ENCODE results near the gene MMD. TPM values are rescaled to one million over a fixed set of nuclear protein-coding genes. Genes with fewer than 3 reads are reported as not detected.
"Not testable (repeated sequence)": the region's sequence is repeated elsewhere in the genome, so short reads cannot be mapped to it uniquely, and the experiment has no call there.

MMD gene
- total RNA-seq (2014; rRNA removed; shearing (Covaris generic); ENCODE audit: low replicate concordance), result 43.7 and 73.6 TPM in 2 replicates

DNA sequence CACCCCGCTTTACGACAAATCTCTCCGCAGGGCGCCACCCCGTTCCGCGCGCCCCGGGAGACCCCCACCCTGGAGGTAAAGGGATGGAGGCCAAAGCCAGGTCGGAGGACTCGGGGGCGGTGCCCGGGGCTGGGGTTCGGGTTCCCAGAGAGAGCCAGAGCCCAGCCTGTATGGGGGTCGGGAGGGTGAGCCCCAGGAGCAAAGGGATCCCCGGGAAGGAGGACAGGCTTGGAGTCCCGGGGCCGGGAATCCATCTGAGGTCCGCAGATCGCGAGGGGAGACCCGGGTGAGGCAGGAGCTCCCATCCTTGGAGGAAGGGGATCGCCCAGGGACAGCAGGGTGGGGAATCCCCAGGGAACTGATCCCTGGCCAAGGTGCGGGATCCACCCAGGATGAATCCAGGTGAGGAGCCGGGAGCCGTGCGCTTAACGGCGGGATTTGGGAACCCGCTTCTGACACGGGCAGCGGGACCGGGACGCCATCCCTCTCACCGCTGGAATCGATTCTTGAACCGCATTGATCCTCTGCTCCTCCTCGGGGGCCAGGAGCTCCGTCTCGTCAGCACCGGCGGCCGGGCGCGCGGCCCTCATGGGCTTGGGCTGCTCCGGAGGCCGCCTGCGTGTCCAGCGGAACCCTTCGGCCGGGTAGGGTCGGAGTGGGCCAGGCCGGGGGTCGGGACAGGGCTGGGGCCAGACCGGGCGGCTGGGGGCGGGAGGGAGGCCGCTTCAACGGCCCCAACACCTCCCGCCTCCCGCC lies at the start of gene MMD:
Gene MMD, minus strand, starts transcription at position 657 of the 756 bp plus-strand sequence. Its CDS starts 140 bp downstream, at position 517.
- H3K27me3 ChIP-seq (ENCODE audit: low read length), result no peaks in the 10 kb centered on the region
- H2AFZ ChIP-seq (ENCODE audit: low read length), result no peak within 1 kb of the TSS
- peak within 1 kb of the TSS; percentile 96 for H3K4me2 ChIP-seq (ENCODE audit: low read depth, low read length, poor library complexity, severe bottlenecking)
- H3K27ac ChIP-seq (ENCODE audit: low read length), result peak within 1 kb of the TSS; percentile 95
- peak; percentile 70 for DNase-seq
- H3K4me1 ChIP-seq (ENCODE audit: low read length), result peaks cover 80% of the 10 kb centered on the region
- H4K20me1 ChIP-seq (ENCODE audit: insufficient read depth, low read depth, low read length), result no peaks in the 10 kb centered on the region
- no peaks in the 10 kb centered on the region for H3K9me2 ChIP-seq (replicated peaks; ENCODE audit: insufficient read depth, low read length)
- peaks cover 53% of the 10 kb centered on the region for H3K79me2 ChIP-seq (ENCODE audit: low read length)
- peaks cover 18% of the 10 kb centered on the region for H3K36me3 ChIP-seq (ENCODE audit: insufficient read depth, low read length)
- peak within 1 kb of the TSS; percentile 95 for H3K4me3 ChIP-seq (ENCODE audit: low read length)
- peak within 1 kb of the TSS; percentile 98 for H3K9ac ChIP-seq (ENCODE audit: low read length)
- H3K9me3 ChIP-seq (ENCODE audit: low read length), result no peaks in the 10 kb centered on the region

DNA sequence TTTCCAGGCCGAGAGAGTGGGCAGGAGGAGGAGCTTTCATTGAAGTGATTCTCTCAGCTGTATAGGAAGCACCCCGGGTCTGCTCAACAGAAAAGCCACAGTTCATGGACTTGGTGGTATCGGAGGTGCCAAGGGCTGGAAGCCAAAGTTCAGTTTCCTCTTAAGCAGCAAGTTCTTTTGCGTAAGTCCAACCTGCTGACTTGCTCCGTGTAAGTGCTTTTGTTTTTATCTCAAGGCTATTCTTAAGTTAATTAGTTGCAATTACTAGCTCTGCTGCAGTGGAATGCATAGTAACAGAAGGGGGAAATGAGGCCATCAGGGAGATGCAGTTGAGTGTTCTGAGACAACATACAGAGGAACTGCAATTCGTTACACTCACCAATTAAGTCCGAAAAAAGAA lies 45.0 kb upstream of the MMD start:
- H3K4me2 ChIP-seq (ENCODE audit: low read depth, low read length, poor library complexity, severe bottlenecking), result no peak overlapping the region
- no peaks in the 10 kb centered on the region for H4K20me1 ChIP-seq (ENCODE audit: insufficient read depth, low read depth, low read length)
- H3K9ac ChIP-seq (ENCODE audit: low read length), result no peak overlapping the region
- no peak overlapping the region for H3K4me3 ChIP-seq (ENCODE audit: low read length)
- no peak overlapping the region for H2AFZ ChIP-seq (ENCODE audit: low read length)
- H3K36me3 ChIP-seq (ENCODE audit: insufficient read depth, low read length), result no peaks in the 10 kb centered on the region
- H3K9me2 ChIP-seq (replicated peaks; ENCODE audit: insufficient read depth, low read length), result no peaks in the 10 kb centered on the region
- H3K4me1 ChIP-seq (ENCODE audit: low read length), result peaks cover 8% of the 10 kb centered on the region
- H3K27ac ChIP-seq (ENCODE audit: low read length), result no peak overlapping the region
- H3K27me3 ChIP-seq (ENCODE audit: low read length), result no peaks in the 10 kb centered on the region
- no peak for DNase-seq
- no peaks in the 10 kb centered on the region for H3K9me3 ChIP-seq (ENCODE audit: low read length)
- H3K79me2 ChIP-seq (ENCODE audit: low read length), result no peaks in the 10 kb centered on the region

- not testable (repeated sequence) for DNase-seq; H4K20me1 ChIP-seq (ENCODE audit: insufficient read depth, low read depth, low read length); H3K27ac ChIP-seq (ENCODE audit: low read length); H3K9me3 ChIP-seq (ENCODE audit: low read length); H3K9ac ChIP-seq (ENCODE audit: low read length); H3K27me3 ChIP-seq (ENCODE audit: low read length); H3K9me2 ChIP-seq (replicated peaks; ENCODE audit: insufficient read depth, low read length); H3K79me2 ChIP-seq (ENCODE audit: low read length); H3K4me1 ChIP-seq (ENCODE audit: low read length); H2AFZ ChIP-seq (ENCODE audit: low read length); H3K4me2 ChIP-seq (ENCODE audit: low read depth, low read length, poor library complexity, severe bottlenecking); H3K4me3 ChIP-seq (ENCODE audit: low read length); H3K36me3 ChIP-seq (ENCODE audit: insufficient read depth, low read length)
These were observed 44.1 kb upstream of the MMD start for GRCh38 chr17:55465771-55466170.

- Histone ChIP-seq H2AFZ (ENCODE audit: low read length) (no peak overlapping the region), H3K9ac (ENCODE audit: low read length) (no peak overlapping the region), H3K4me2 (ENCODE audit: low read depth, low read length, poor library complexity, severe bottlenecking) (no peak overlapping the region), H4K20me1 (ENCODE audit: insufficient read depth, low read depth, low read length) (no peaks in the 10 kb centered on the region), H3K9me3 (ENCODE audit: low read length) (no peaks in the 10 kb centered on the region), H3K9me2 (replicated peaks; ENCODE audit: insufficient read depth, low read length) (no peaks in the 10 kb centered on the region), H3K27me3 (ENCODE audit: low read length) (no peaks in the 10 kb centered on the region), H3K4me1 (ENCODE audit: low read length) (peaks cover 8% of the 10 kb centered on the region), H3K79me2 (ENCODE audit: low read length) (no peaks in the 10 kb centered on the region), H3K4me3 (ENCODE audit: low read length) (no peak overlapping the region), H3K36me3 (ENCODE audit: insufficient read depth, low read length) (no peaks in the 10 kb centered on the region), H3K27ac (ENCODE audit: low read length) (no peak overlapping the region)
- DNase-seq, result peak; percentile 56
These were observed 42.0 kb upstream of the MMD start for GRCh38 chr17:55463600-55463999.

GRCh38 chr17:55462711-55463110 lies 41.1 kb upstream of the MMD start:
- Histone ChIP-seq H3K79me2 (ENCODE audit: low read length) (no peaks in the 10 kb centered on the region), H3K9ac (ENCODE audit: low read length) (no peak overlapping the region), H3K4me2 (ENCODE audit: low read depth, low read length, poor library complexity, severe bottlenecking) (no peak overlapping the region), H3K27me3 (ENCODE audit: low read length) (no peaks in the 10 kb centered on the region), H3K9me2 (replicated peaks; ENCODE audit: insufficient read depth, low read length) (no peaks in the 10 kb centered on the region), H3K36me3 (ENCODE audit: insufficient read depth, low read length) (no peaks in the 10 kb centered on the region), H3K4me1 (ENCODE audit: low read length) (peaks cover 8% of the 10 kb centered on the region), H3K27ac (ENCODE audit: low read length) (no peak overlapping the region), H3K4me3 (ENCODE audit: low read length) (no peak overlapping the region), H4K20me1 (ENCODE audit: insufficient read depth, low read depth, low read length) (no peaks in the 10 kb centered on the region), H2AFZ (ENCODE audit: low read length) (no peak overlapping the region), H3K9me3 (ENCODE audit: low read length) (no peaks in the 10 kb centered on the region)
- DNase-seq, result no peak

- no peak overlapping the region for H3K9ac ChIP-seq (ENCODE audit: low read length)
- H3K36me3 ChIP-seq (ENCODE audit: insufficient read depth, low read length), result no peaks in the 10 kb centered on the region
- H3K27ac ChIP-seq (ENCODE audit: low read length), result no peak overlapping the region
- no peak overlapping the region for H3K4me3 ChIP-seq (ENCODE audit: low read length)
- H3K79me2 ChIP-seq (ENCODE audit: low read length), result no peaks in the 10 kb centered on the region
- H3K4me2 ChIP-seq (ENCODE audit: low read depth, low read length, poor library complexity, severe bottlenecking), result no peak overlapping the region
- H3K9me2 ChIP-seq (replicated peaks; ENCODE audit: insufficient read depth, low read length), result no peaks in the 10 kb centered on the region
- no peaks in the 10 kb centered on the region for H3K9me3 ChIP-seq (ENCODE audit: low read length)
- H4K20me1 ChIP-seq (ENCODE audit: insufficient read depth, low read depth, low read length), result no peaks in the 10 kb centered on the region
- H2AFZ ChIP-seq (ENCODE audit: low read length), result no peak overlapping the region
- DNase-seq, result no peak
- peaks cover 8% of the 10 kb centered on the region for H3K4me1 ChIP-seq (ENCODE audit: low read length)
- no peaks in the 10 kb centered on the region for H3K27me3 ChIP-seq (ENCODE audit: low read length)
These were observed 40.6 kb upstream of the MMD start for GRCh38 chr17:55462234-55462633.

GRCh38 chr17:55458978-55459377 lies 37.3 kb upstream of the MMD start:
- H4K20me1 ChIP-seq (ENCODE audit: insufficient read depth, low read depth, low read length), result no peaks in the 10 kb centered on the region
- H3K4me3 ChIP-seq (ENCODE audit: low read length), result no peak overlapping the region
- no peak overlapping the region for H2AFZ ChIP-seq (ENCODE audit: low read length)
- H3K27ac ChIP-seq (ENCODE audit: low read length), result no peak overlapping the region
- H3K9me2 ChIP-seq (replicated peaks; ENCODE audit: insufficient read depth, low read length), result no peaks in the 10 kb centered on the region
- no peaks in the 10 kb centered on the region for H3K27me3 ChIP-seq (ENCODE audit: low read length)
- H3K36me3 ChIP-seq (ENCODE audit: insufficient read depth, low read length), result no peaks in the 10 kb centered on the region
- H3K9me3 ChIP-seq (ENCODE audit: low read length), result no peaks in the 10 kb centered on the region
- no peak overlapping the region for H3K9ac ChIP-seq (ENCODE audit: low read length)
- no peak overlapping the region for H3K4me2 ChIP-seq (ENCODE audit: low read depth, low read length, poor library complexity, severe bottlenecking)
- no peaks in the 10 kb centered on the region for H3K79me2 ChIP-seq (ENCODE audit: low read length)
- peaks cover 6% of the 10 kb centered on the region for H3K4me1 ChIP-seq (ENCODE audit: low read length)
- no peak for DNase-seq

- H3K4me1 ChIP-seq (ENCODE audit: low read length), result peaks cover under 1% of the 10 kb centered on the region
- H3K4me3 ChIP-seq (ENCODE audit: low read length), result no peak overlapping the region
- H3K79me2 ChIP-seq (ENCODE audit: low read length), result no peaks in the 10 kb centered on the region
- no peak overlapping the region for H3K27ac ChIP-seq (ENCODE audit: low read length)
- no peaks in the 10 kb centered on the region for H3K9me2 ChIP-seq (replicated peaks; ENCODE audit: insufficient read depth, low read length)
- H3K9ac ChIP-seq (ENCODE audit: low read length), result no peak overlapping the region
- no peak for DNase-seq
- no peaks in the 10 kb centered on the region for H3K36me3 ChIP-seq (ENCODE audit: insufficient read depth, low read length)
- no peaks in the 10 kb centered on the region for H3K27me3 ChIP-seq (ENCODE audit: low read length)
- no peak overlapping the region for H2AFZ ChIP-seq (ENCODE audit: low read length)
- no peaks in the 10 kb centered on the region for H3K9me3 ChIP-seq (ENCODE audit: low read length)
- H4K20me1 ChIP-seq (ENCODE audit: insufficient read depth, low read depth, low read length), result no peaks in the 10 kb centered on the region
- no peak overlapping the region for H3K4me2 ChIP-seq (ENCODE audit: low read depth, low read length, poor library complexity, severe bottlenecking)
These were observed 36.8 kb upstream of the MMD start for GRCh38 chr17:55458287-55458900.

Measured in Karpas-422 (cell line).